HCT116 (cell line): Measurements from ENCODE around the gene ZDHHC4. TPM values are rescaled to one million over a fixed set of nuclear protein-coding genes. Genes with fewer than 3 reads are reported as not detected.

Experiments used
- ATAC-seq: fragments of 200-7000 bp; cut with Tn5 transposase; 2 replicates; pipeline ENCODE4 v1.9.1; 2020; ENCODE audit warnings: mild to moderate bottlenecking, moderate library complexity
- BruUV-seq: library from RNA; stranded (reverse); fragments of 400-500 nt; replicated peaks from 2 replicates; lab custom pipeline; 2021; lab: Mats Ljungman, UMichigan
- CTCF ChIA-PET: fragments of 300-600 bp; sonication (Branson Sonifier 250); formaldehyde crosslinking; loops from one replicate; lab custom pipeline; 2021; ENCODE audit warnings: antibody characterized with exemption; lab: Charles Lee
- POLR2A ChIA-PET: fragments of 300-600, 350-600 bp; sonication (Branson Sonifier 250); formaldehyde crosslinking; loops from one replicate; lab custom pipeline; 2021; ENCODE audit warnings: antibody characterized with exemption; lab: Charles Lee
- RAD21 ChIA-PET, 2 experiments: fragments of 300-600 bp; sonication (Branson Sonifier 250); formaldehyde crosslinking; loops; one replicate each; lab custom pipeline; 2023; ENCODE audit warnings: low total read pairs in 2 of 2; ENCODE audit not compliant: uncharacterized antibody in 2 of 2, unreplicated experiment in 2 of 2, low non-redundant PET in 1 of 2; lab: Charles Lee
- DNase-seq: peaks from one replicate; pipeline ENCODE4 v3.0.0-alpha.2; 2010; ENCODE audit warnings: low read depth, low spot score
- H2AFZ ChIP-seq: fragments of 200-600 bp; shearing (Covaris generic), sonication (generic); 2 replicates; pipeline ENCODE4 v1.6.1; 2017; ENCODE audit warnings: low read depth, mixed run types, mixed read lengths, antibody characterized with exemption, low read length; ENCODE audit not compliant: poor library complexity, severe bottlenecking
- H3K27ac ChIP-seq: 2 replicates; pipeline ENCODE4 v1.5.1; 2012; ENCODE audit warnings: low read depth, low read length
- H3K27me3 ChIP-seq: fragments of 200-600 bp; sonication (generic); 2 replicates; pipeline ENCODE4 v1.6.1; 2016; ENCODE audit warnings: mixed run types, low read length, mixed read lengths; ENCODE audit not compliant: insufficient read depth
- H3K36me3 ChIP-seq, 2 experiments: fragments of 200-500 bp in 1 of 2; fragments of 200-600 bp in 1 of 2; sonication (Bioruptor generic) in 1 of 2; sonication (generic) in 1 of 2; 2 replicates each; pipeline versions ENCODE4 v1.5.1 to v1.6.1; 2014 to 2016; ENCODE audit warnings: low read length in 2 of 2, inconsistent platforms in 1 of 2, mixed read lengths in 1 of 2, mixed run types in 1 of 2; ENCODE audit not compliant: insufficient read depth in 2 of 2, control insufficient read depth in 1 of 2
- H3K4me1 ChIP-seq, 2 experiments: fragments of 200-600 bp in 1 of 2; sonication (generic) in 1 of 2; 2 replicates each; pipeline versions ENCODE4 v1.5.1 to v1.6.1; 2012 to 2017; ENCODE audit warnings: low read length in 2 of 2, inconsistent platforms in 1 of 2, mild to moderate bottlenecking in 1 of 2, mixed read lengths in 1 of 2, mixed run types in 1 of 2, moderate library complexity in 1 of 2; ENCODE audit not compliant: insufficient read depth in 2 of 2, control insufficient read depth in 1 of 2
- H3K4me2 ChIP-seq: fragments of 200-600 bp; sonication (generic); 2 replicates; pipeline ENCODE4 v1.6.1; 2017; ENCODE audit warnings: mixed run types, low read length, mixed read lengths
- H3K4me3 ChIP-seq, 2 experiments: fragments of 200-600 bp in 1 of 2; sonication (generic) in 1 of 2; replicated peaks in 1 of 2; 2 replicates each; pipeline ENCODE4 v1.5.1; 2011 to 2016; ENCODE audit warnings: low read length in 2 of 2, control low read depth in 1 of 2, low read depth in 1 of 2, mild to moderate bottlenecking in 1 of 2, mixed read lengths in 1 of 2, mixed run types in 1 of 2
- H3K79me2 ChIP-seq: fragments of 200-600 bp; sonication (generic); 2 replicates; pipeline ENCODE4 v1.6.1; 2017; ENCODE audit warnings: mild to moderate bottlenecking, mixed run types, low read length, moderate library complexity, mixed read lengths; ENCODE audit not compliant: insufficient read depth
- H3K9ac ChIP-seq: fragments of 200-600 bp; sonication (generic); 2 replicates; pipeline ENCODE4 v1.6.1; 2016; ENCODE audit warnings: low read length, mixed read lengths
- H3K9me2 ChIP-seq: fragments of 200-600 bp; sonication (generic), shearing (Covaris generic); 2 replicates; pipeline ENCODE4 v1.6.1; 2017; ENCODE audit warnings: mixed run types, mild to moderate bottlenecking, moderate library complexity; ENCODE audit not compliant: insufficient read depth
- H3K9me3 ChIP-seq, 2 experiments: fragments of 200-500 bp in 1 of 2; fragments of 200-600 bp in 1 of 2; sonication (Bioruptor generic) in 1 of 2; sonication (generic) in 1 of 2; 2 replicates each; pipeline ENCODE4 v1.6.1; 2014 to 2017; ENCODE audit warnings: low read length in 2 of 2, mixed read lengths in 2 of 2, inconsistent platforms in 1 of 2, low read depth in 1 of 2, mild to moderate bottlenecking in 1 of 2, mixed run types in 1 of 2, moderate library complexity in 1 of 2; ENCODE audit not compliant: control insufficient read depth in 1 of 2, insufficient read depth in 1 of 2
- H4K20me1 ChIP-seq: fragments of 200-600 bp; sonication (generic), shearing (Covaris generic); 2 replicates; pipeline ENCODE4 v1.6.1; 2017; ENCODE audit warnings: mixed run types, mild to moderate bottlenecking, moderate library complexity; ENCODE audit not compliant: insufficient read depth
- ATF3 ChIP-seq: IDR thresholded peaks from 2 replicates; pipeline ENCODE4 v1.6.1; 2012
- CTCF ChIP-seq, 3 experiments: fragments of 200-600 bp in 1 of 3; sonication (generic) in 1 of 3; IDR thresholded peaks in 2 of 3; conservative IDR thresholded peaks in 1 of 3; 2 replicates each; pipeline ENCODE4 v1.5.1; 2012 to 2017; ENCODE audit warnings: low read depth in 2 of 3, low read length in 2 of 3, antibody characterized with exemption in 1 of 3, borderline replicate concordance in 1 of 3, control low read depth in 1 of 3, mild to moderate bottlenecking in 1 of 3, mixed read lengths in 1 of 3, mixed run types in 1 of 3, moderate library complexity in 1 of 3; ENCODE audit not compliant: insufficient read depth in 1 of 3
- EZH2 ChIP-seq: fragments of 200-600 bp; sonication (generic); IDR thresholded peaks from 2 replicates; pipeline ENCODE4 v1.6.1; 2017; ENCODE audit warnings: antibody characterized with exemption, mixed run types
- JUND ChIP-seq: IDR thresholded peaks from 2 replicates; pipeline ENCODE4 v1.6.1; 2012
- MAX ChIP-seq: IDR thresholded peaks from 2 replicates; pipeline ENCODE4 v1.6.1; 2012
- POLR2AphosphoS5 ChIP-seq: IDR thresholded peaks from 2 replicates; pipeline ENCODE4 v1.6.1; 2011; ENCODE audit warnings: mild to moderate bottlenecking, low read depth, low read length, moderate library complexity
- RAD21 ChIP-seq: IDR thresholded peaks from 2 replicates; pipeline ENCODE4 v1.6.1; 2012; ENCODE audit warnings: low read depth, mild to moderate bottlenecking
- SIN3A ChIP-seq: IDR thresholded peaks from 2 replicates; pipeline ENCODE4 v1.6.1; 2012; ENCODE audit warnings: low read depth
- SP1 ChIP-seq: IDR thresholded peaks from 2 replicates; pipeline ENCODE4 v1.6.1; 2012; ENCODE audit warnings: low read depth
- TCF7L2 ChIP-seq: IDR thresholded peaks from 2 replicates; pipeline ENCODE4 v1.7.0; 2011; ENCODE audit warnings: borderline replicate concordance, inconsistent platforms; ENCODE audit not compliant: insufficient read depth, insufficient read length; ENCODE audit errors: extremely low read depth
- ZBTB33 ChIP-seq: IDR thresholded peaks from 2 replicates; pipeline ENCODE4 v1.6.1; 2011; ENCODE audit warnings: mild to moderate bottlenecking, low read length, moderate library complexity; ENCODE audit not compliant: insufficient replicate concordance; ENCODE audit errors: extremely low read depth
- ZFX ChIP-seq: fragments of 450-650 bp; IDR thresholded peaks from 2 replicates; pipeline ENCODE4 v1.6.1; 2017
- ZNF274 ChIP-seq: fragments of 200-500 bp; sonication (Bioruptor generic); IDR thresholded peaks from 2 replicates; pipeline ENCODE4 v1.6.1; 2014; ENCODE audit warnings: mild to moderate bottlenecking, low read depth, low read length, inconsistent platforms
- intact Hi-C: fragments of 100-400 bp; cut with micrococcal nuclease; formaldehyde crosslinking; loops from 2 replicates; pipeline ENCODE4 v1.10.0; 2022
- total RNA-seq: library from RNA; stranded (reverse); gene quantifications from one replicate; pipeline ENCODE4 v1.2.1, GENCODE V29; 2021; ENCODE audit not compliant: unreplicated experiment

ZDHHC4 gene
- total RNA-seq, 1 experiment from 2014 or later: 59.3 TPM

- Histone ChIP-seq H3K27me3 (no peaks in the 10 kb centered on the region), H2AFZ (no peak overlapping the region), H3K4me2 (no peak overlapping the region), H3K9me3 (no peaks in the 10 kb centered on the region), H3K4me3 (no peak overlapping the region), H3K27ac (no peak overlapping the region)
- ChIA-PET POLR2A (no interaction called here), CTCF (interaction anchor here (0.8 kb wide), 1 partner anchor 9 kb away, joined by 3 read pairs; no protein-coding TSS in a partner anchor)
- intact Hi-C loops: no loop called here
- no peak for DNase-seq
- TF ChIP-seq ZNF274 (no peak), ATF3 (no peak), TCF7L2 (no peak), SIN3A (no peak), ZFX (no peak), SP1 (no peak), CTCF (IDR thresholded peaks at IDR 0.05 in 2 of 3, conservative IDR thresholded peaks at IDR 0.05 in 1 of 3; ENCODE audit: borderline replicate concordance in 1 of 3, insufficient read depth in 1 of 3, low read depth in 2 of 3, low read length in 2 of 3) (peak; percentile 41 to 70 (median 59); a peak in 5 of 6 replicates), ZBTB33 (no peak), JUND (no peak), EZH2 (no peak), RAD21 (peak; percentile 40), POLR2AphosphoS5 (no peak), MAX (no peak)
- TF ChIP-seq, all 23 proteins: peak for 2
- Histone ChIP-seq H3K79me2 (no peaks in the 10 kb centered on the region), H3K36me3 (no peaks in the 10 kb centered on the region), H3K9ac (no peak overlapping the region), H3K9me2 (no peaks in the 10 kb centered on the region), H3K4me1 (peaks cover 0 to 4% of the 10 kb centered on the region in 2 experiments; a peak in 2 of 4 replicates), H4K20me1 (no peaks in the 10 kb centered on the region)
- ATAC-seq: peak; percentile 87
- no TSS peak for BruUV-seq
- RAD21 ChIA-PET: no interaction called here
Measured at GRCh38 chr7:6556196-6556595, 21.1 kb upstream of the ZDHHC4 start.
